Measurements from ENCODE around the gene CNGA4. TPM values are rescaled to one million over a fixed set of nuclear protein-coding genes. Genes with fewer than 3 reads are reported as not detected.

CNGA4 gene
- total and polyA plus RNA-seq, 2 of the 13 experiments (the other 11 are each of a cell fraction or from before 2014, with no cell fraction given) = 0.03 TPM; not detected in 1

DNA sequence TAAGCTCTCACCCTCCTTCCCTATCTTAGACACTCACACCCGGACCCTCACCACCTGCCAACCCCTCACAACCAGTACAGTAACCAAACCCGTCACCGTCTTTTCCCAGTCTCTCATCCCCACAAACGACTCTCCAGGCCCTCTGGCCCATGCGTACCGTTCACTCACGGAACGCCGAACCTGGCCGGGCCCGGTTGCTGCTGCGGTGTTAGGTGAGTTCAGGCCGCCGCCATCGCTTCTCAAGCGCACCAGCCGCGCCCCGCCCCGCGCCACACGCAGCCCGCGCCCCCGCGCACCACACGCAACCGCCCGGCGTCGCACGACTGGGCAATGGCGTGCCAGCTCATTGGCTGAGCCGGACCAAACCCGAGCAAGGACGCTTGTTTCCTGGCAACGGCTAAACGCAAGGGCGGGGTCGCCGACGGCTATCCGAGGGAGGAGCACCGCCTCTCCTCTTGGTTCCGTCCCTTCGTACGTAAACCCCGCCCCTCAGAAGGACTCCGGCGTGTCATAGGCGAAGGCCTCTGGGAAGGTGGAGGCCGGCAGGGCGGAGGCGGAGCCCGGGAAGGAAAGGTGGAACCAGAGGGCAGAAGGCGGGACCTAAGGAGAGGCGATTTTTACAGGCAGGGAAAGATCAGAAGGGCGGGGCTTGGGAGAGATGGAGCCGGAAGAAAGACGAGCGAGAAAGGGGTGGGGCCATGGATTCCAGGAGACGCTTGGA lies 4.3 kb upstream of the CNGA4 start, which contains the start of gene FHIP1B (continued):
- TF ChIP-seq, protein P1, sequence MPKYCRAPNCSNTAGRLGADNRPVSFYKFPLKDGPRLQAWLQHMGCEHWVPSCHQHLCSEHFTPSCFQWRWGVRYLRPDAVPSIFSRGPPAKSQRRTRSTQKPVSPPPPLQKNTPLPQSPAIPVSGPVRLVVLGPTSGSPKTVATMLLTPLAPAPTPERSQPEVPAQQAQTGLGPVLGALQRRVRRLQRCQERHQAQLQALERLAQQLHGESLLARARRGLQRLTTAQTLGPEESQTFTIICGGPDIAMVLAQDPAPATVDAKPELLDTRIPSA (CRISPR knock-in tag; IDR thresholded peaks at IDR 0.05; ENCODE audit: borderline replicate concordance) = no peak
- TF ChIP-seq ZNF749 (CRISPR knock-in tag; IDR thresholded peaks at IDR 0.05; ENCODE audit: borderline replicate concordance) = no peak
- TF ChIP-seq ZNF652 (CRISPR knock-in tag; IDR thresholded peaks at IDR 0.05; ENCODE audit: borderline replicate concordance, low read depth) = no peak
- no peak for TF ChIP-seq KDM6A (CRISPR knock-in tag; IDR thresholded peaks at IDR 0.05; ENCODE audit: low read depth)
- no peak for TF ChIP-seq KLF9 (CRISPR knock-in tag; IDR thresholded peaks at IDR 0.05; ENCODE audit: low read depth)
- TF ChIP-seq ZNF7 (CRISPR knock-in tag; IDR thresholded peaks at IDR 0.05) = no peak
- no peak for TF ChIP-seq SP140L (CRISPR knock-in tag; IDR thresholded peaks at IDR 0.05; ENCODE audit: borderline replicate concordance)
- TF ChIP-seq, protein P2, sequence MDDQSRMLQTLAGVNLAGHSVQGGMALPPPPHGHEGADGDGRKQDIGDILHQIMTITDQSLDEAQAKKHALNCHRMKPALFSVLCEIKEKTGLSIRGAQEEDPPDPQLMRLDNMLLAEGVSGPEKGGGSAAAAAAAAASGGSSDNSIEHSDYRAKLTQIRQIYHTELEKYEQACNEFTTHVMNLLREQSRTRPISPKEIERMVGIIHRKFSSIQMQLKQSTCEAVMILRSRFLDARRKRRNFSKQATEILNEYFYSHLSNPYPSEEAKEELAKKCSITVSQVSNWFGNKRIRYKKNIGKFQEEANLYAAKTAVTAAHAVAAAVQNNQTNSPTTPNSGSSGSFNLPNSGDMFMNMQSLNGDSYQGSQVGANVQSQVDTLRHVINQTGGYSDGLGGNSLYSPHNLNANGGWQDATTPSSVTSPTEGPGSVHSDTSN (CRISPR knock-in tag; IDR thresholded peaks at IDR 0.05; ENCODE audit: borderline replicate concordance) = no peak
- peak; percentile 58 for TF ChIP-seq MED1 (CRISPR knock-in tag; IDR thresholded peaks at IDR 0.05)
- TF ChIP-seq ZNF446 (CRISPR knock-in tag; IDR thresholded peaks at IDR 0.05) = no peak
- TF ChIP-seq ZNF20 (CRISPR knock-in tag; IDR thresholded peaks at IDR 0.05) = no peak
- TF ChIP-seq, protein P3, sequence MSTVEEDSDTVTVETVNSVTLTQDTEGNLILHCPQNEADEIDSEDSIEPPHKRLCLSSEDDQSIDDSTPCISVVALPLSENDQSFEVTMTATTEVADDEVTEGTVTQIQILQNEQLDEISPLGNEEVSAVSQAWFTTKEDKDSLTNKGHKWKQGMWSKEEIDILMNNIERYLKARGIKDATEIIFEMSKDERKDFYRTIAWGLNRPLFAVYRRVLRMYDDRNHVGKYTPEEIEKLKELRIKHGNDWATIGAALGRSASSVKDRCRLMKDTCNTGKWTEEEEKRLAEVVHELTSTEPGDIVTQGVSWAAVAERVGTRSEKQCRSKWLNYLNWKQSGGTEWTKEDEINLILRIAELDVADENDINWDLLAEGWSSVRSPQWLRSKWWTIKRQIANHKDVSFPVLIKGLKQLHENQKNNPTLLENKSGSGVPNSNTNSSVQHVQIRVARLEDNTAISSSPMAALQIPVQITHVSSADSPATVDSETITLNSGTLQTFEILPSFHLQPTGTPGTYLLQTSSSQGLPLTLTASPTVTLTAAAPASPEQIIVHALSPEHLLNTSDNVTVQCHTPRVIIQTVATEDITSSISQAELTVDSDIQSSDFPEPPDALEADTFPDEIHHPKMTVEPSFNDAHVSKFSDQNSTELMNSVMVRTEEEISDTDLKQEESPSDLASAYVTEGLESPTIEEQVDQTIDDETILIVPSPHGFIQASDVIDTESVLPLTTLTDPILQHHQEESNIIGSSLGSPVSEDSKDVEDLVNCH (CRISPR knock-in tag; IDR thresholded peaks at IDR 0.05) = no peak
- TF ChIP-seq ZFP36L1 (CRISPR knock-in tag; IDR thresholded peaks at IDR 0.05) = no peak; the same call in 1 of the 2 replicates
- TF ChIP-seq, protein P4, sequence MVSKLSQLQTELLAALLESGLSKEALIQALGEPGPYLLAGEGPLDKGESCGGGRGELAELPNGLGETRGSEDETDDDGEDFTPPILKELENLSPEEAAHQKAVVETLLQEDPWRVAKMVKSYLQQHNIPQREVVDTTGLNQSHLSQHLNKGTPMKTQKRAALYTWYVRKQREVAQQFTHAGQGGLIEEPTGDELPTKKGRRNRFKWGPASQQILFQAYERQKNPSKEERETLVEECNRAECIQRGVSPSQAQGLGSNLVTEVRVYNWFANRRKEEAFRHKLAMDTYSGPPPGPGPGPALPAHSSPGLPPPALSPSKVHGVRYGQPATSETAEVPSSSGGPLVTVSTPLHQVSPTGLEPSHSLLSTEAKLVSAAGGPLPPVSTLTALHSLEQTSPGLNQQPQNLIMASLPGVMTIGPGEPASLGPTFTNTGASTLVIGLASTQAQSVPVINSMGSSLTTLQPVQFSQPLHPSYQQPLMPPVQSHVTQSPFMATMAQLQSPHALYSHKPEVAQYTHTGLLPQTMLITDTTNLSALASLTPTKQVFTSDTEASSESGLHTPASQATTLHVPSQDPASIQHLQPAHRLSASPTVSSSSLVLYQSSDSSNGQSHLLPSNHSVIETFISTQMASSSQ (IDR thresholded peaks at IDR 0.05; ENCODE audit: low read depth) = no peak
- TF ChIP-seq, protein P4 (CRISPR knock-in tag; IDR thresholded peaks at IDR 0.05; ENCODE audit: borderline replicate concordance) = peak; percentile 34; the same call in 1 of the 2 replicates
- no peak for TF ChIP-seq SIX4 (CRISPR knock-in tag; IDR thresholded peaks at IDR 0.05)
- no peak for TF ChIP-seq ATM (IDR thresholded peaks at IDR 0.05; ENCODE audit: borderline replicate concordance)
- TF ChIP-seq RFX1 (IDR thresholded peaks at IDR 0.05) = peak; percentile 92
